Activated CD4-positive, alpha-beta T cell treated with anti-CD3 and anti-CD28 coated beads for 36 hours (primary cell): Measurements from ENCODE around the gene CHI3L2. TPM values are rescaled to one million over a fixed set of nuclear protein-coding genes. Genes with fewer than 3 reads are reported as not detected.

ENCODE experiments used
- ATAC-seq: fragments of 200-7000 bp; cut with Tn5 transposase; one replicate; pipeline ENCODE4 v1.10.0; 2021; ENCODE audit warnings: mild to moderate bottlenecking, moderate library complexity
- CTCF ChIA-PET: fragments of 350-600 bp; sonication (Branson Sonifier 250); formaldehyde crosslinking; loops from one replicate; lab custom pipeline; 2021; ENCODE audit warnings: antibody characterized with exemption; lab: Charles Lee
- POLR2A ChIA-PET: fragments of 350-600 bp; sonication (Branson Sonifier 250); formaldehyde crosslinking; loops from one replicate; lab custom pipeline; 2021; ENCODE audit warnings: antibody characterized with exemption, inconsistent platforms; lab: Charles Lee
- DNase-seq: peaks from one replicate; pipeline ENCODE4 v3.0.0-alpha.2; 2020
- H3K27ac Mint-ChIP-seq: one replicate; pipeline ENCODE4 v1.8.0; 2021; ENCODE audit warnings: mixed read lengths
- H3K27me3 Mint-ChIP-seq: one replicate; pipeline ENCODE4 v1.8.0; 2021; ENCODE audit warnings: mixed read lengths
- H3K36me3 Mint-ChIP-seq: one replicate; pipeline ENCODE4 v1.8.0; 2021; ENCODE audit warnings: low read depth, mixed read lengths
- H3K4me1 Mint-ChIP-seq: one replicate; pipeline ENCODE4 v1.8.0; 2021; ENCODE audit warnings: mixed read lengths
- H3K4me3 Mint-ChIP-seq: one replicate; pipeline ENCODE4 v1.8.0; 2021; ENCODE audit warnings: mild to moderate bottlenecking, moderate library complexity, mixed read lengths
- H3K9me3 Mint-ChIP-seq: one replicate; pipeline ENCODE4 v1.8.0; 2021; ENCODE audit warnings: low read depth, mixed read lengths
- intact Hi-C, 2 experiments: fragments of 100-400 bp; cut with DNase I in 1 of 2; cut with micrococcal nuclease in 1 of 2; formaldehyde crosslinking; loops; one replicate each; pipeline versions ENCODE4 v1.14.2 to v1.15.1; 2022 to 2024; cut with DNase I, micrococcal nuclease
- total RNA-seq, 2 experiments: library from RNA; stranded (reverse); gene quantifications; one replicate each; pipeline ENCODE4 v1.2.3, GENCODE V29; 2021

Gene CHI3L2
- total RNA-seq: 10 to 100 TPM; 12.7 TPM

- no peaks in the 10 kb centered on the region for H3K36me3 Mint-ChIP-seq
- intact Hi-C loops: no loop called here
- peak within 1 kb of the TSS; percentile 45 for H3K27ac Mint-ChIP-seq
- ChIA-PET POLR2A (interaction anchor here (0.6 to 1.7 kb wide), 2 partner anchors 8 to 241 kb away, joined by 3 to 6 read pairs; no protein-coding TSS in a partner anchor), CTCF (interaction anchor here (0.6 to 2.4 kb wide), 7 partner anchors 8 to 1486 kb away, joined by 3 to 8 read pairs (median 4); no protein-coding TSS in a partner anchor)
- peaks cover 88% of the 10 kb centered on the region for H3K4me1 Mint-ChIP-seq
- ATAC-seq (no peak), DNase-seq (no peak)
- H3K4me3 Mint-ChIP-seq: no peak within 1 kb of the TSS
- H3K9me3 Mint-ChIP-seq: no peaks in the 10 kb centered on the region
- H3K27me3 Mint-ChIP-seq: no peaks in the 10 kb centered on the region
Observed at GRCh38 chr1:111227434-111227833, at the start of gene CHI3L2. CHI3L2 (plus strand) TSS chr1:111227713; CDS start chr1:111227730, 17 bp downstream.

GRCh38 chr1:111179968-111180533, 47.5 kb upstream of the CHI3L2 start:
- POLR2A ChIA-PET: no interaction called here
- Mint-ChIP-seq H3K27ac (peak overlapping the region; percentile 38), H3K27me3 (no peaks in the 10 kb centered on the region), H3K36me3 (peaks cover 46% of the 10 kb centered on the region), H3K9me3 (no peaks in the 10 kb centered on the region), H3K4me3 (no peak overlapping the region), H3K4me1 (peaks cover 45% of the 10 kb centered on the region)
- peak; percentile 66 for ATAC-seq
- DNase-seq: no peak
- CTCF ChIA-PET: interaction anchor here (0.7 kb wide), 1 partner anchor 20 kb away, joined by 3 read pairs; no protein-coding TSS in a partner anchor
- intact Hi-C loops: loop anchor here (5.0 kb wide), 2 partner anchors 33 to 38 kb away; partner anchors contain the start of genes CEPT1 (in 1 of the 2) and DRAM2 (in 1 of the 2)

- intact Hi-C loops: loop anchor here (5.0 kb wide), 2 partner anchors 35 to 40 kb away; partner anchors contain the start of genes CEPT1 (in 1 of the 2) and DRAM2 (in 1 of the 2)
- H3K27ac Mint-ChIP-seq: peak overlapping the region; percentile 17
- no peaks in the 10 kb centered on the region for H3K9me3 Mint-ChIP-seq
- H3K4me3 Mint-ChIP-seq: no peak overlapping the region
- H3K36me3 Mint-ChIP-seq: peaks cover 61% of the 10 kb centered on the region
- no peaks in the 10 kb centered on the region for H3K27me3 Mint-ChIP-seq
- ATAC-seq (no peak), DNase-seq (no peak)
- POLR2A ChIA-PET: no interaction called here
- CTCF ChIA-PET: interaction anchor here (0.6 to 1.4 kb wide), 3 partner anchors 11 to 15 kb away, joined by 4 read pairs; no protein-coding TSS in a partner anchor
- peaks cover 62% of the 10 kb centered on the region for H3K4me1 Mint-ChIP-seq
Observed at GRCh38 chr1:111182052-111182451, 45.5 kb upstream of the CHI3L2 start.

GRCh38 chr1:111183308-111184069, 44.0 kb upstream of the CHI3L2 start:
- H3K4me1 Mint-ChIP-seq: peaks cover 76% of the 10 kb centered on the region
- intact Hi-C loops: loop anchor here (5.0 kb wide), 2 partner anchors 36 to 41 kb away; partner anchors contain the start of genes CEPT1 (in 1 of the 2) and DRAM2 (in 1 of the 2)
- peak; percentile 14 for ATAC-seq
- no peak for DNase-seq
- CTCF ChIA-PET: interaction anchor here (0.8 to 1.4 kb wide), 10 partner anchors 10 to 211 kb away, joined by 3 to 5 read pairs (median 3); no protein-coding TSS in a partner anchor
- peaks cover 72% of the 10 kb centered on the region for H3K36me3 Mint-ChIP-seq
- no peaks in the 10 kb centered on the region for H3K9me3 Mint-ChIP-seq
- H3K27me3 Mint-ChIP-seq: no peaks in the 10 kb centered on the region
- POLR2A ChIA-PET: no interaction called here
- peak overlapping the region; percentile 48 for H3K27ac Mint-ChIP-seq
- no peak overlapping the region for H3K4me3 Mint-ChIP-seq

- peaks cover 82% of the 10 kb centered on the region for H3K4me1 Mint-ChIP-seq
- CTCF ChIA-PET: no interaction called here
- H3K9me3 Mint-ChIP-seq: no peaks in the 10 kb centered on the region
- intact Hi-C loops: loop anchor here (5.0 kb wide), 2 partner anchors 37 to 42 kb away; partner anchors contain the start of genes CEPT1 (in 1 of the 2) and DRAM2 (in 1 of the 2)
- no peaks in the 10 kb centered on the region for H3K27me3 Mint-ChIP-seq
- POLR2A ChIA-PET: no interaction called here
- H3K36me3 Mint-ChIP-seq: peaks cover 78% of the 10 kb centered on the region
- ATAC-seq: no peak
- no peak for DNase-seq
- no peak overlapping the region for H3K4me3 Mint-ChIP-seq
- peak overlapping the region; percentile 75 for H3K27ac Mint-ChIP-seq
Observed at GRCh38 chr1:111184663-111185062, 42.9 kb upstream of the CHI3L2 start.

GRCh38 chr1:111190931-111191451, 36.5 kb upstream of the CHI3L2 start:
- ChIA-PET POLR2A (interaction anchor here (1.5 kb wide), 1 partner anchor 9 kb away, joined by 5 read pairs; the partner anchor contains the start of gene DENND2D), CTCF (interaction anchor here (1.0 to 1.5 kb wide), 4 partner anchors 10 to 161 kb away, joined by 3 to 6 read pairs (median 4); no protein-coding TSS in a partner anchor)
- no peak for DNase-seq
- ATAC-seq: no peak
- Mint-ChIP-seq H3K4me3 (no peak overlapping the region), H3K27me3 (no peaks in the 10 kb centered on the region), H3K4me1 (peaks cover 99% of the 10 kb centered on the region), H3K36me3 (peaks cover 100% of the 10 kb centered on the region), H3K27ac (peak overlapping the region; percentile 65), H3K9me3 (no peaks in the 10 kb centered on the region)
- intact Hi-C loops: loop anchor here in 1 of 2 experiments (1.0 kb wide), 1 partner anchor 8 kb away; no protein-coding TSS in a partner anchor

- peak overlapping the region; percentile 98 for H3K27ac Mint-ChIP-seq
- no peak for DNase-seq
- peaks cover 99% of the 10 kb centered on the region for H3K4me1 Mint-ChIP-seq
- H3K4me3 Mint-ChIP-seq: no peak overlapping the region
- CTCF ChIA-PET: interaction anchor here (0.7 to 1.5 kb wide), 6 partner anchors 10 to 161 kb away, joined by 3 to 6 read pairs (median 3); no protein-coding TSS in a partner anchor
- peaks cover 100% of the 10 kb centered on the region for H3K36me3 Mint-ChIP-seq
- no peaks in the 10 kb centered on the region for H3K27me3 Mint-ChIP-seq
- no peak for ATAC-seq
- H3K9me3 Mint-ChIP-seq: no peaks in the 10 kb centered on the region
- intact Hi-C loops: loop anchor here in 1 of 2 experiments (1.0 kb wide), 1 partner anchor 8 kb away; no protein-coding TSS in a partner anchor
- POLR2A ChIA-PET: interaction anchor here (1.5 kb wide), 1 partner anchor 9 kb away, joined by 5 read pairs; the partner anchor contains the start of gene DENND2D
Observed at GRCh38 chr1:111191496-111191895, 36.0 kb upstream of the CHI3L2 start.

- intact Hi-C loops: no loop called here
- H3K27me3 Mint-ChIP-seq: no peaks in the 10 kb centered on the region
- POLR2A ChIA-PET: interaction anchor here (1.5 kb wide), 1 partner anchor 8 kb away, joined by 5 read pairs; the partner anchor contains the start of gene DENND2D
- H3K36me3 Mint-ChIP-seq: peaks cover 100% of the 10 kb centered on the region
- ATAC-seq (no peak), DNase-seq (no peak)
- no peaks in the 10 kb centered on the region for H3K9me3 Mint-ChIP-seq
- CTCF ChIA-PET: interaction anchor here (0.7 to 1.5 kb wide), 6 partner anchors 9 to 162 kb away, joined by 3 to 6 read pairs (median 3); no protein-coding TSS in a partner anchor
- peaks cover 99% of the 10 kb centered on the region for H3K4me1 Mint-ChIP-seq
- H3K4me3 Mint-ChIP-seq: no peak overlapping the region
- H3K27ac Mint-ChIP-seq: peak overlapping the region; percentile 98
Observed at GRCh38 chr1:111192074-111192473, 35.4 kb upstream of the CHI3L2 start.

GRCh38 chr1:111192658-111193519, 34.6 kb upstream of the CHI3L2 start:
- POLR2A ChIA-PET: no interaction called here
- Mint-ChIP-seq H3K27me3 (no peaks in the 10 kb centered on the region), H3K36me3 (peaks cover 100% of the 10 kb centered on the region), H3K4me3 (peak overlapping the region; percentile 16), H3K9me3 (no peaks in the 10 kb centered on the region), H3K27ac (peak overlapping the region; percentile 98), H3K4me1 (peaks cover 96% of the 10 kb centered on the region)
- DNase-seq (no peak), ATAC-seq (peak; percentile 10)
- intact Hi-C loops: no loop called here
- CTCF ChIA-PET: interaction anchor here (0.6 to 1.1 kb wide), 3 partner anchors 10 to 162 kb away, joined by 3 to 4 read pairs (median 3); no protein-coding TSS in a partner anchor
